HUES64 (cell line): ENCODE results near the gene MAST4.

Experiments
- H3K27ac ChIP-seq: 2 replicates; pipeline ENCODE4 v1.7.0; 2013; ENCODE audit warnings: low read depth, low read length, inconsistent platforms
- H3K27me3 ChIP-seq: 2 replicates; pipeline ENCODE4 v1.6.1; 2013; ENCODE audit warnings: mild to moderate bottlenecking, low read length; ENCODE audit not compliant: insufficient read depth
- H3K36me3 ChIP-seq: 2 replicates; pipeline ENCODE4 v1.6.1; 2013; ENCODE audit warnings: mild to moderate bottlenecking, low read length; ENCODE audit not compliant: insufficient read depth
- H3K4me1 ChIP-seq: 2 replicates; pipeline ENCODE4 v1.6.1; 2013; ENCODE audit warnings: mild to moderate bottlenecking, low read length, moderate library complexity; ENCODE audit not compliant: insufficient read depth
- H3K4me3 ChIP-seq: 2 replicates; pipeline ENCODE4 v1.5.1; 2013; ENCODE audit warnings: mild to moderate bottlenecking, low read length, moderate library complexity
- H3K9ac ChIP-seq: 2 replicates; pipeline ENCODE4 v1.6.1; 2013; ENCODE audit warnings: mild to moderate bottlenecking, low read depth, low read length
- H3K9me3 ChIP-seq: 2 replicates; pipeline ENCODE4 v1.6.1; 2013; ENCODE audit warnings: low read depth, low read length; ENCODE audit not compliant: insufficient read depth
- WGBS: fragments of 150-250, 120-280 bp; methylation state at CpG from one replicate; pipeline ENCODE4 v1.1.7; 2013; ENCODE audit warnings: missing lambda C conversion rate; 5-methylcytosine and 5-hydroxymethylcytosine counted together

MAST4 gene

GRCh38 chr5:67073045-67073680 is 477.0 kb downstream of the MAST4 start:
- H3K4me3 ChIP-seq, result no peak overlapping the region
- H3K9me3 ChIP-seq, result no peaks in the 10 kb centered on the region
- 89% methylated on average over 3 of the region's 3 CpGs for WGBS
- peaks cover 9% of the 10 kb centered on the region for H3K4me1 ChIP-seq
- H3K9ac ChIP-seq, result no peak overlapping the region
- H3K27me3 ChIP-seq, result no peaks in the 10 kb centered on the region
- no peaks in the 10 kb centered on the region for H3K36me3 ChIP-seq
- no peak overlapping the region for H3K27ac ChIP-seq

GRCh38 chr5:67077296-67077695 is 481.1 kb downstream of the MAST4 start:
- H3K9me3 ChIP-seq, result no peaks in the 10 kb centered on the region

GRCh38 chr5:67081261-67081660 is 485.1 kb downstream of the MAST4 start:
- Histone ChIP-seq H3K36me3 (no peaks in the 10 kb centered on the region), H3K9ac (no peak overlapping the region), H3K4me3 (no peak overlapping the region), H3K9me3 (no peaks in the 10 kb centered on the region), H3K27me3 (no peaks in the 10 kb centered on the region), H3K4me1 (no peaks in the 10 kb centered on the region), H3K27ac (no peak overlapping the region)
- WGBS, result 93% methylated on average over 2 of the region's 2 CpGs

More at GRCh38 chr5:67077296-67077695, 481.1 kb downstream of the MAST4 start:
- WGBS, result 90% methylated on average over 4 of the region's 4 CpGs
- Histone ChIP-seq H3K4me3 (no peak overlapping the region), H3K9ac (no peak overlapping the region), H3K27me3 (no peaks in the 10 kb centered on the region), H3K36me3 (no peaks in the 10 kb centered on the region), H3K27ac (no peak overlapping the region), H3K4me1 (no peaks in the 10 kb centered on the region)

GRCh38 chr5:67082941-67083340 is 486.7 kb downstream of the MAST4 start:
- Histone ChIP-seq H3K27me3 (no peaks in the 10 kb centered on the region), H3K4me1 (no peaks in the 10 kb centered on the region), H3K9me3 (no peaks in the 10 kb centered on the region), H3K4me3 (no peak overlapping the region), H3K27ac (no peak overlapping the region), H3K36me3 (no peaks in the 10 kb centered on the region), H3K9ac (no peak overlapping the region)
- WGBS, result 100% methylated on average over 1 of the region's 1 CpG

GRCh38 chr5:67085616-67086015 is 489.4 kb downstream of the MAST4 start:
- no peak overlapping the region for H3K4me3 ChIP-seq
- H3K27me3 ChIP-seq, result no peaks in the 10 kb centered on the region
- no peak overlapping the region for H3K27ac ChIP-seq
- H3K9ac ChIP-seq, result no peak overlapping the region
- H3K4me1 ChIP-seq, result peaks cover 7% of the 10 kb centered on the region; the same call in 1 of the 2 replicates
- no peaks in the 10 kb centered on the region for H3K9me3 ChIP-seq
- no peaks in the 10 kb centered on the region for H3K36me3 ChIP-seq
- 96% methylated on average over 4 of the region's 4 CpGs for WGBS

- no peaks in the 10 kb centered on the region for H3K27me3 ChIP-seq
- no peak overlapping the region for H3K9ac ChIP-seq
- 89% methylated on average over 4 of the region's 4 CpGs for WGBS
- H3K9me3 ChIP-seq, result no peaks in the 10 kb centered on the region
- H3K27ac ChIP-seq, result no peak overlapping the region
- H3K36me3 ChIP-seq, result no peaks in the 10 kb centered on the region
- peaks cover 21% of the 10 kb centered on the region for H3K4me1 ChIP-seq
- H3K4me3 ChIP-seq, result no peak overlapping the region
Observed at GRCh38 chr5:67089200-67089725, 493.1 kb downstream of the MAST4 start.

GRCh38 chr5:67090040-67090439 is 493.8 kb downstream of the MAST4 start:
- Histone ChIP-seq H3K36me3 (no peaks in the 10 kb centered on the region), H3K27me3 (no peaks in the 10 kb centered on the region), H3K9me3 (no peaks in the 10 kb centered on the region), H3K4me1 (peaks cover 29% of the 10 kb centered on the region), H3K9ac (no peak overlapping the region), H3K27ac (no peak overlapping the region), H3K4me3 (no peak overlapping the region)
- whole genome bisulfite sequencing, result no CpG with 5 or more reads among the region's 2 CpGs

- H3K27ac ChIP-seq, result no peak overlapping the region
- H3K27me3 ChIP-seq, result no peaks in the 10 kb centered on the region
- WGBS, result 96% methylated on average over 5 of the region's 5 CpGs
- no peak overlapping the region for H3K9ac ChIP-seq
- no peaks in the 10 kb centered on the region for H3K9me3 ChIP-seq
- H3K4me1 ChIP-seq, result peaks cover 35% of the 10 kb centered on the region
- no peaks in the 10 kb centered on the region for H3K36me3 ChIP-seq
- no peak overlapping the region for H3K4me3 ChIP-seq
Observed at GRCh38 chr5:67090593-67090992, 494.4 kb downstream of the MAST4 start.

- WGBS, result 92% methylated on average over 2 of the region's 2 CpGs
- H3K4me3 ChIP-seq, result no peak overlapping the region
Observed at GRCh38 chr5:67092535-67092934, 496.3 kb downstream of the MAST4 start.

GRCh38 chr5:67093279-67093678 is 497.1 kb downstream of the MAST4 start:
- Histone ChIP-seq H3K4me1 (peaks cover 42% of the 10 kb centered on the region), H3K27me3 (no peaks in the 10 kb centered on the region), H3K9me3 (no peaks in the 10 kb centered on the region), H3K27ac (no peak overlapping the region), H3K36me3 (no peaks in the 10 kb centered on the region), H3K4me3 (no peak overlapping the region), H3K9ac (no peak overlapping the region)
- 100% methylated on average over 1 of the region's 1 CpG for WGBS

More at GRCh38 chr5:67092535-67092934, 496.3 kb downstream of the MAST4 start:
- no peak overlapping the region for H3K9ac ChIP-seq
- H3K27me3 ChIP-seq, result no peaks in the 10 kb centered on the region
- no peak overlapping the region for H3K27ac ChIP-seq
- H3K9me3 ChIP-seq, result no peaks in the 10 kb centered on the region
- peaks cover 42% of the 10 kb centered on the region for H3K4me1 ChIP-seq
- no peaks in the 10 kb centered on the region for H3K36me3 ChIP-seq

- Histone ChIP-seq H3K9me3 (no peaks in the 10 kb centered on the region), H3K4me3 (no peak overlapping the region), H3K36me3 (no peaks in the 10 kb centered on the region), H3K27me3 (no peaks in the 10 kb centered on the region), H3K27ac (peak overlapping the region; percentile 68), H3K9ac (no peak overlapping the region), H3K4me1 (peaks cover 35% of the 10 kb centered on the region)
- WGBS, result 58% methylated on average over 4 of the region's 4 CpGs
Observed at GRCh38 chr5:67094476-67095300, 498.5 kb downstream of the MAST4 start.
